KOPT-K1 (cell line): ENCODE data around the gene FAM53B.

Experiments
- H3K27ac ChIP-seq: fragments of 200-600 bp; sonication (generic); 2 replicates; pipeline ENCODE4 v1.5.1; 2016; ENCODE audit warnings: antibody characterized with exemption, mild to moderate bottlenecking, low read depth, low read length; ENCODE audit not compliant: poor library complexity, severe bottlenecking
- H3K36me3 ChIP-seq: fragments of 200-600 bp; sonication (generic); 2 replicates; pipeline ENCODE4 v1.5.1; 2017; ENCODE audit warnings: antibody characterized with exemption, mild to moderate bottlenecking, low read length, moderate library complexity; ENCODE audit not compliant: insufficient read depth
- H3K9me3 ChIP-seq: fragments of 200-600 bp; sonication (generic); 2 replicates; pipeline ENCODE4 v1.5.1; 2017; ENCODE audit warnings: antibody characterized with exemption, low read length, mild to moderate bottlenecking; ENCODE audit not compliant: insufficient read depth, poor library complexity, severe bottlenecking

The FAM53B gene

GRCh38 chr10:124725171-124725631 is 19.0 kb downstream of the FAM53B start:
- Histone ChIP-seq H3K36me3 (peaks cover 18% of the 10 kb centered on the region; the same call in 1 of the 2 replicates), H3K9me3 (no peaks in the 10 kb centered on the region), H3K27ac (no peak overlapping the region)

GRCh38 chr10:124724279-124725027 is 19.7 kb downstream of the FAM53B start:
- H3K9me3 ChIP-seq: no peaks in the 10 kb centered on the region
- no peak overlapping the region for H3K27ac ChIP-seq
- H3K36me3 ChIP-seq: 0 out of 2 replicates have a peak, but pooled peaks cover 14% of the 10 kb centered on the region

GRCh38 chr10:124723826-124724225 is 20.4 kb downstream of the FAM53B start:
- Histone ChIP-seq H3K27ac (peak overlapping the region; percentile 45), H3K36me3 (0 out of 2 replicates have a peak, but pooled peaks cover 14% of the 10 kb centered on the region), H3K9me3 (no peaks in the 10 kb centered on the region)

GRCh38 chr10:124722798-124723783 is 21.1 kb downstream of the FAM53B start:
- Histone ChIP-seq H3K27ac (peak overlapping the region; percentile 45), H3K36me3 (0 out of 2 replicates have a peak, but pooled peaks cover 14% of the 10 kb centered on the region), H3K9me3 (no peaks in the 10 kb centered on the region)

GRCh38 chr10:124721330-124722045 is 22.7 kb downstream of the FAM53B start:
- Histone ChIP-seq H3K9me3 (no peaks in the 10 kb centered on the region), H3K36me3 (peaks cover 19% of the 10 kb centered on the region; the same call in 1 of the 2 replicates), H3K27ac (peak overlapping the region; percentile 15)

- H3K36me3 ChIP-seq: peaks cover 5% of the 10 kb centered on the region; the same call in 1 of the 2 replicates
- H3K27ac ChIP-seq: peak overlapping the region; percentile 60
- no peaks in the 10 kb centered on the region for H3K9me3 ChIP-seq
Measured at GRCh38 chr10:124719213-124719851, 24.8 kb downstream of the FAM53B start.

GRCh38 chr10:124717911-124718741 is 26.1 kb downstream of the FAM53B start:
- peak overlapping the region; percentile 60 for H3K27ac ChIP-seq
- H3K36me3 ChIP-seq: peaks cover 5% of the 10 kb centered on the region; the same call in 1 of the 2 replicates
- H3K9me3 ChIP-seq: no peaks in the 10 kb centered on the region

- peaks cover 5% of the 10 kb centered on the region; the same call in 1 of the 2 replicates for H3K36me3 ChIP-seq
- peak overlapping the region; percentile 60 for H3K27ac ChIP-seq
- no peaks in the 10 kb centered on the region for H3K9me3 ChIP-seq
Measured at GRCh38 chr10:124717041-124717757, 27.0 kb downstream of the FAM53B start.

- H3K36me3 ChIP-seq: peaks cover 5% of the 10 kb centered on the region; the same call in 1 of the 2 replicates
- no peaks in the 10 kb centered on the region for H3K9me3 ChIP-seq
- H3K27ac ChIP-seq: peak overlapping the region; percentile 37
Measured at GRCh38 chr10:124716369-124716768, 27.8 kb downstream of the FAM53B start.

- no peaks in the 10 kb centered on the region for H3K9me3 ChIP-seq
- peaks cover 5% of the 10 kb centered on the region; the same call in 1 of the 2 replicates for H3K36me3 ChIP-seq
- peak overlapping the region; percentile 37 for H3K27ac ChIP-seq
Measured at GRCh38 chr10:124715439-124715838, 28.7 kb downstream of the FAM53B start.

GRCh38 chr10:124713679-124714255 is 30.4 kb downstream of the FAM53B start:
- H3K9me3 ChIP-seq: no peaks in the 10 kb centered on the region
- no peak overlapping the region for H3K27ac ChIP-seq
- peaks cover 5% of the 10 kb centered on the region; the same call in 1 of the 2 replicates for H3K36me3 ChIP-seq

- peak overlapping the region; percentile 45 for H3K27ac ChIP-seq
- H3K9me3 ChIP-seq: no peaks in the 10 kb centered on the region
- H3K36me3 ChIP-seq: peaks cover 5% of the 10 kb centered on the region; the same call in 1 of the 2 replicates
Measured at GRCh38 chr10:124712704-124713407, 31.3 kb downstream of the FAM53B start.
